Measurements from ENCODE around the gene ZNG1B.
"Not testable (repeated sequence)": the region's sequence is repeated elsewhere in the genome, so short reads cannot be mapped to it uniquely, and the experiment has no call there.

- not testable (repeated sequence) for TF ChIP-seq CTCF (IDR thresholded peaks at IDR 0.05); POLR2A (IDR thresholded peaks at IDR 0.05; ENCODE audit: low read depth); POLR2AphosphoS5 (IDR thresholded peaks at IDR 0.05); EP300 (IDR thresholded peaks at IDR 0.05)
Measured at GRCh38 chr2:113476688-113477368, 39.3 kb downstream of the ZNG1B start.

Data from esophagus muscularis mucosa (tissue), 4 donors.